H4 (cell line): ENCODE measurements around the gene MTMR3. TPM values are rescaled to one million over a fixed set of nuclear protein-coding genes. Genes with fewer than 3 reads are reported as not detected.

Experiments used
- DNase-seq: peaks from one replicate; pipeline ENCODE4 v3.0.0-alpha.2; 2015; ENCODE audit warnings: low spot score
- total RNA-seq: library from RNA; depleted of rRNA; stranded (reverse); fragments of >200 nt; shearing (Covaris generic); gene quantifications from 2 replicates; pipeline ENCODE4 v1.2.3, GENCODE V29; 2014

The MTMR3 gene
- total RNA-seq, 1 experiment from 2014 or later = 5.7 TPM

DNA sequence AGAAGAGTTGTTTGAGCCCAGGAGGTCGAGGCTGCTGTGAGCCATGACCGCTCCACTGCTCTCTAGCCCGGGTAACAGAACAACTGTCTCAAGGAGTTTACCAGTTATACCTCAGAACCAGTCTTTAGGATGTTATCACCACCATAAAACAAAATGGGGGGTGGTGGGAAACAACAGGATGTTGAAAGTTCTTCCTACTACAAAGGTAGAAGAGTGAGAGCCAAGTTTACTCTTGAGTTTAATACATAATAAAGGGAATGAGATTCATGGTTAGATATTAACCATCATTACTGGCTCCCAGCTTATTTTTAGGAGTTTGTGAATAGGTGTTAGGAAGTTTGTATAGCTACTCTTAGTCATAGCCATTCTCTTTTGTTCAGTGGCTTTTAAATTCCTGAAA is 118.5 kb downstream of the MTMR3 start:
- DNase-seq = no peak

DNA sequence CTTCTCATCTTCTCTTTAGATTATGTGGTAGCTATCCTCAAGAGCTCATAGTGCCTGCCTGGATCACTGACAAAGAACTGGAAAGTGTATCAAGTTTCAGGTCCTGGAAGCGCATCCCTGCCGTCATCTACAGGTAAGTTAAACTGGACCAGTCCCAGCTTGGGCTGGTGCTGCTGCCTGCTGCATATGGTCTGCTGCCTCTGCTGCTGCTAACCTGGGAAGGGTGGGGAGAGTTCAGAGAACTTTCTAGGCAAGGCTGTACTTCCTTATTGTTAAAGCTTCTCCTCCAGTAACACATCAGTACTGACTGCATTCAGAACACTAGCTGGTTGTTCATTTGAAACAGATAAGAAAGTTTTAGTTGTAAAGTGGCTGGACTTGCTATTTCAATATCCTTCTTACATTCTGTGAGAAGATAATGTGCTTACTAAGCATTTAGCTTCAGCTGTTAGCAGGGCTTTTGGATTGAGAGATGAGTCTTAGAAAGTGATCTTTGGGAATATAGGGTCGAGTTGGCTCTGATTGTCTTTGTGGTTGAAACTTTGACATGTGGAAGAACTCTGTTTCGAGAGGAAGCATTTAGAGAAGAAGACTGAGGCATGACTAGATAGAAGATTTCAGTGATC is 120.0 kb downstream of the MTMR3 start:
- no peak for DNase-seq

DNA sequence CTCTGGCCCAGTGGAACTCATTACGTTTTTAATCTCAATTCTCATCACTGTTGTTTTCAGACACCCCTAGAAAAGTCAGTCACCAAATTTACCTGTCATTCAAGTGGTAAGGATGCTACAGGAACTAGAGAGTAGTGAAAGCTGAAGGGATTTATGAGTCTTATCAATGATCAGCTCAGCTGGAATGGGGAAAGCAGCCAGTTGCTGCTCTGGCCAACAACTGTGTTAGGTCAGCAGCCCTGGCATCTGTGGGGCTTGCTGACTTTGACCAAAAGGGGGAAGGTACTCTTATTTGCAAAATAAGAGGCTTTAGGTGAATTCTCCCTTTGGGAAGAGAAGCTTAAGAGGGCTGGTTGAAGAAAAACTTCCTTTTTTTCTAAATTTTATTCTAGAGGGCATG is 121.1 kb downstream of the MTMR3 start:
- DNase-seq = no peak

DNA sequence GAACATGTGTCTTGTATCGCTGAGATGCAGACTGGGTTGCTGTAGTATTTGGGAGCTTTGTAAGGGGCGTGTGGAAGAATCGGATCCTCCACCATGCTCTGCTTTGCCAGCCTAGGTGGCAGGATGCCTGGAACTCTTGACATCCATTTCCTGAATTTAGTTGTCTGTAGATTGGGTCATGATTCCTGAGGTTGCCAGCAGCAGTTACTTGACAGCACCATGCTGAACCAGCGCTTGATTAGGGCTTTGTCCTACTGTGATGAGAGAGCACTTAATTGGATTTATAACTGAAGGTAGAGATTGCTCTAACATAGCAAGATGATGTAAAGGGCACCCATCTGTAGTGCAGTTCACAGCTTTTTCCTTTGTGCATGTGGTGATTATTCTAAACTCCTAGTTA is 121.7 kb downstream of the MTMR3 start:
- no peak for DNase-seq

DNA sequence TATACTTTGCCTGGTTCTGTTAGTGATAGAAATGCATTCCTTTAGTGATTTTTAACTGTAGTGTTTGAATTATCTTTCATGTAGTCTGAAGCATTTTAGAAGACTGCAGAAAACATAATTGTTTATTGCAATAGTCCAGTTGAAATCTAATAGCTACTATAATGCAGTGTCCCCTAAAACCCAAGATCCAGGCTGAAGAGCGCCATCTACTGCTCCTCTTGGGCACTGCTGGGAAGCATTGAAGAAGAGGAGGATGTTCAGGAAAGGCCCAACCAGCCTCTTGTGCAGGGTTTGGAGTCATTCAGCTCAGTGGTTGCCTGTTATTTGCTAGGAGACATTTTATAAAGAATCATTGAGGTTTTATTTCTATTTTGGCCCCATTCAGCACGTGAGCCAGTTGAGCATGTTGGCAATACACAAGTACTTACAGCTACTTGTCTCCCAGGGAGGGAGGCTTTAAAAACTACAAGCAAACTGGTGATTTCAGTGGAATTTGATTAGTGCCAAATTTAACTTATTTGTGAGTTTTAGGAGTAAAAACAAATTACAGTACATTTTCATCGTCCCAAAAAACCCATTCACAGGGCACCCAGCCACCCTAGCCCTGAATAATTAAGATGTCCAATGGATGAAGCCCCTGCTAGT is 122.4 kb downstream of the MTMR3 start:
- DNase-seq = peak; percentile 42

DNA sequence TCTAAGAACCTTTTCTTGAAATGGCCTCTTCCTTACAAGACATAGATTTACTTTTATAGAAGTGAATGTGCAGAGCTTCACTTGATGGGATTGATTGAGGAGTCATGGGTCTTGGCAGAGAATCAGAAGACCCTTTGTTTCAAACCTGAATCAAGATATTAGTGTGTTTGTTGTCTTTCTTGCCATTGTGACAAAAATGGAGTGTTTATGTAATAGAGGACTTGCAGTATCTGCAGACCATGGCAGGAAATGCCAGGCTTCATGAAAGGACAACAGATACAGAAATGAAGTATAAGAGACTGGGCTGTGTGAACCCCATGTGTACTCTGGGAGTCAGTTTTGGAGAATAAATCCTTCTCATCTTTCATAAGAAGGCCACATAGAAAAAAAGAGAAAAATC is 124.4 kb downstream of the MTMR3 start:
- DNase-seq = no peak

DNA sequence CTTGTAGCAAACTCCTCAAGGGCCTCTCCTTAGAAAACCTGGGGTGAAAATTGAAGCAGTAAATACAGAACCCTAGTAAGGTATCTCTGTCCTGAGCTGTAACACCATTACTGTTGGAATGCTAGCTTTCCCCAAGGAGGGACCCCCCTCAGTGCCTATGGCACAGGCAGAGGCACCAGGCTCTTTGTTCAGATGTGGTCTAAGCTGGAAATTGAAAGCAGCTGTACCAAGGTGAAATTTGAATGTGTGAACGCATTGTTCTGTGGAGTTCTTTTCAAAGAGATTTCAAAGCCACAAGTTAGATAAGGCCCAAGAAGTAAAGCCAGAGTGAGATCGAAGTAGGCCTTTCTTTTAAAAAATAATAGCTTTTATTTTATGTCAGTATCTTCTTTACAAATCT is 125.4 kb downstream of the MTMR3 start:
- DNase-seq = no peak

DNA sequence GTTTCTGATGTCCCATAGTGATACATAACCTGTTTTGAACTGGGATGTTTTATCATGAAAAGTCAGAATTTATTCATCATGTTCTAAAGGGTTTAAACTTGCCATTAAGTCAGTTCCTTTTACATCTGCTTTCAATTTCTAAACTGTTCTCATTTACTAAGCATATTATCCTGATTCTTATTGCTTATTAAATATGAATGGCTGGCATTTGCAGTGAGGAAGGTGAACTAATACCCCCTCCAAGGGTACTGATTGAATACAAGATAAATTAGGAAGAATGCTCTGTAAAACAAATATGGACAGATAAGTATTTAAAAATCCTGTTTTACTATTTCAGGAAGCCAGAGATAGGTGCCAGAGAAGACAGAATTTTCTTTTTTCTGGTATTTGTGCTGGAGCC is 126.5 kb downstream of the MTMR3 start:
- no peak for DNase-seq

DNA sequence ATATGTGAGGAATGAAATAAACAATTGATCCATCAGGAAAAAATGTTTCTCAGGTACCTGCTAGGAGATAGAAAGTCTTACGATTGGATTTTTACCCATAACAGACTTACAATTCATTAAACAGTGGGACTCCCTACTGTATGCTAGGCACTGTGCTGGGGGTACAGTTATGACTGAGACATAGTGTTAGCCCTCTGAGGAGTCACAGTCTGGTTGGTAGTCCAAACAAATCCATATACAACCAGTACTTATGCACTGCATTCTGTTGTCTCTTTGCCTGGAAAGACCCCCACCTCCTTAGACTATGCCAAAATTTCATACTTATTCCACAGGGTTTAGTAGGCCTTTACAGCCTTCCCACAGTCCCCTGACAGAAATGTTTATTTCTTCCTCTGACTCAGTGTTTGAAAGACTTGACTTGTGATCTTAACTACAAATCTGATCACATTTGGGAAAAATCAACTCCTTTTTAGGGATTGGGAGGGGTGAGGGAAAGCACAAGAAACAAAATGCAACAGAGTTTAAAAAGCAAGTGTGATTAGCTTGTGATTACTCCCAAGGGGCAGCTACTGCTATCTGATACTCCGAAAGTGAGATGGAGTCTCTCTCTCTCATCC is 127.9 kb downstream of the MTMR3 start:
- no peak for DNase-seq

DNA sequence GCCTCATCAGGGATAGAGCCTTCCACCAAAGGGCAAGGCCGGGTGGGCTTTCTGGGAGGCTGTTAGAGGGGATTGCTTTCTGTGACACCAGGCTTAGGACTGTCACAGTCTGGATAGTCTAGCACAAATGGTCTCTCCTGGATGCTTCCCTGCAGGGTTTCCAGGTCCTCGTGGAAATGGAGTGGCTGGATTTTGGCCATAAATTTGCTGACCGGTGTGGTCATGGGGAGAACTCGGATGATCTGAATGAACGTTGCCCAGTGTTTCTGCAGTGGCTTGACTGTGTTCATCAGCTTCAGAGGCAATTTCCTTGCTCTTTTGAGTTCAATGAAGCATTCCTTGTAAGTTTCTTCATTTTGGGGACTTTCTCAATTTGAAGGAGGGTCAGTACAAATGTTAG is 130.2 kb downstream of the MTMR3 start:
- DNase-seq = no peak

DNA sequence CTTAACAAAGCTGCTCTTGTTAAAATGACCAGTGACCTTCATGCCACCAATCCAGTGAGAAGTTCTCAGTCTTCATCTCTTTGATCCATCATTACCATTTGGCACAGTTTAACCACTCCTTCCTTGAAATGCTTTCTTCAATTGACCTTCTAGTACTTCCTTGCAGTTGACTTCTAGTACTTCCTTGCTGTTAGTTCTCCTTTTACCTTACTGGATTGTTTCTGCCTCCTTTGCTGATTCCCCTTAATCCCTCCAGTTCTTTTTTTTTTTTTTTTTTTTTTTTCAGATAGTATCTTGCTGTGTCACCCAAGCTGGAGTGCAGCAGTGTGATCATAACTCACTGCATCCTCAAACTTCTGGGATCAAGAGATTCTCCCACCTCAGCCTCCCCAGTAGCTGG is 131.3 kb downstream of the MTMR3 start:
- DNase-seq = no peak

DNA sequence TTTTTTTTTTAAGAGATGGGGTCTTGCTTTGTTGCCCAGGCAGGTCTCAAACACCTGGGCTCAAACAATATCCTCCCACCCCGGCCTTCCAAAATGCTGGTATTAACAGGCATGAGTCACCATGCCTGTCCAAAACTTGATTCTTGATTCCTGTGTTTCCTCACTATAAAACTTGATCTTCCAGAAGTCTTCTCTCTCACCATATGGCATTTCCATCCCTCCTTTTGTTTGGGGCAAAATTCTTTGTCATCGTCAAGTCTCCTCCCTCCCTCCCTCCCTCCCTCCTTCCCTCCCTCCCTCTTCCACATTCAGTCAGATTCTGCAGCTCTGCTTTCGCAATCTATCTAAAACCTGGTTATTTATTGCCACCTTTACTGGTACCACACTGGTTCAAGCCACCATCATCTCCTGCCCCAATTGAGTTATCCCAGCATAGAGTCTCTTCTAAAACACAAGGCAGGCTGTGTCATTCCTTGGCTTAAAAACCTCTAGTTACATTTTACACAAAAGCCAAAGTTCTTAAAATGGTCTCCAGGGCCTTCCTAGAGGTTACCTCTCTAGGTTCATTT is 132.3 kb downstream of the MTMR3 start:
- no peak for DNase-seq

DNA sequence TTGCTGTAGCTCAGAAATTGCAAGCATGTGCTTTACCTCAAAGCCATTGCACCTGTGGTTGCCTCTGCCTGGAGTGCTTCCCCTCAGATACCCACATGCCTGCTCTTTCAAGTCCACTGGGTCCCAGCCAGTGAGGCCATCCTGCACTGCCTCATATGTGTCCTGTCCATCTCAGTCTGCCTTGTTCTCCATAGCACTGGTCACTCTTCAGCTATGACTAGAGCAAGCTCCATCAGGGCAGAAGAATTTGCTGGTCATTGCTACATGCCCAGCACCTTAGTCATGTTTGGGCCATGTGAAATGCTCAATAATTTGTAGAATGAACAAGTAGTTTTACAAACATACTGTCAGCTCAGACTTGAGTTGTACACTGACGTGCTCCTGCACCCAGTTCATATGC is 132.9 kb downstream of the MTMR3 start:
- no peak for DNase-seq

DNA sequence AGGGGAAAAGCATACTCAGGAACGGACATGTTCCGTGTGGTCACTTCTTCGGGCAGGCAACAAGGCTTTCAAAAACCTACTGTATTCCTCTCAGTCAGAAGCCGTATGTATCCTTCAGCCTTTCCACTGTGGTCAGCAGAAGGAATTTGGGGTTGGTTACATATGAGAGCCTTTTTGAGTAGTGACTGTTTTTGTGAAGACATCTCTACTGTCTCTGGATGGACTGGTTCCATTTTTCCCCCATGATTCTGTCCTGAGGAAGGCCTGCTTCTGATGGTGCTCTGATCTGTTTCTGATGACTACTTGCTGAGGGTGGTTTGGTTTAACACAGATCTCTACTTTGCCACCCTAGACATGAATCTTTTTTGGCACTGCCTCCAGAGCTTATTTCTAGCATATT is 133.6 kb downstream of the MTMR3 start:
- DNase-seq = no peak

DNA sequence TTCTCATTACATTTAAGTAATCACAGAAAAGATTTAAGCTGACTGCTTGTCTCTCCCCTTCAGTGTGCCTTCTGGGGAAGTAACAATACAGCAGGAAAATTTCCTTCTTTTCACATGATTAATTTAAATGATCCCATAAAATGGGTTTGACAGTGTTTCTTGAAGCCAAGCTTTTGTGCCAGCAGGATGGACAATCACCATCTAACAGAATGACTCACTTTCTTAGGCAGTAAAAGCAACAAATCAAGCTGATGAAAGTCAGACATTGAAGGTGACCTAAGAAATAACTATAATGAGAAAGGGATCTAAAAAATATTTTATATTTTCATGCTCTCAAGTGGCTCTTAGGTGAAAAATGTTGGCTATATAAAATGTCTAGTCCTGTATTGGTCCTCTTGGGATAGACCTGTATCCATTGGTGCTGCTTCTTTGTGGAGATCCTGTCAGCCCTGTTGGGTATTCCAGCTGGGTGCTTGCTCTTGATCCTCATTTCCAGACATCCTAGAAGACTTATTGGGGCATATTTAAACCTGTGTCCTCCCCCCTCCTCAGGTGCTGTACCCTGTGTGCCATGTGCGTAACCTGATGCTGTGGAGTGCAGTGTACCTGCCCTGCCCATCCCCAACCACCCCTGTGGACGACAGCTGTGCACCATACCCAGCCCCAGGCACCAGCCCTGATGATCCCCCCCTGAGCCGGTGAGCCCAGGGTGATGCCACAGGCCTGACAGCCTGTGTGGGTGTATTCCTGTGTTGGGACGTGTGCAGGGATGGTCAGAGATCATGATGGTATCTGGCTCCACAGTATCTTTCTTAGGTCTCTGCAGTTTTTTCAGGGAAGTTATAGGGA is 134.6 kb downstream of the MTMR3 start:
- no peak for DNase-seq

DNA sequence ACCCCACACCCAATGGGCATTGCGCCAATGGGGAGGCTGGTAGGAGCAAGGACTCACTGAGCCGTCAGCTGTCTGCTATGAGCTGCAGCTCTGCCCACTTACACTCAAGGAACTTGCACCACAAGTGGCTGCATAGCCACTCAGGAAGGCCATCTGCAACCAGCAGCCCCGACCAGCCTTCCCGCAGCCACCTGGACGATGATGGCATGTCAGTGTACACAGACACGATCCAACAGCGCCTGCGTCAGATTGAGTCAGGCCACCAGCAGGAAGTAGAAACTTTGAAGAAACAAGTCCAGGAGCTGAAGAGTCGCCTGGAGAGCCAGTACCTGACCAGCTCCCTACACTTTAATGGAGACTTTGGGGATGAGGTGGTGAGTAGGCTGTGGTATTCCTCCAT is 137.5 kb downstream of the MTMR3 start:
- no peak for DNase-seq

DNA sequence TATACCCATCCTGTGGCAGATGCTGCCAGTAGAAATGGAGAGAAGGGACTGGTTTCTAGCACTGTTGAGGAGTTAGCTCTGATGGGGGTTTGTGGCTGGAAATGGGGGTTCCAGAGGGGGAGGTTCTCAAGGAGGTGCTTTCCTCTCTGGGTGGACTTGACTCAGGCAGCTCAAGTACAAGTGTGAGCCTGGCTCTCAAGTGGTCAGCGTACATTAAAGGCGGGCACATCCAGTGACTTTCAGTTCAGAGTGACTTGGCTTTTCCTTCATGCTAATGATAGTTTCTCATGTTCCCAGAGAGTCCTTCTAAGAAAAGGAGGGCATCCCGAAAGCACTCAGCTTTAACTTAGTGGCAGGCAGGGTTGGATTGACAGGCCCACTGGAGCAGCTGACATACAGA is 138.4 kb downstream of the MTMR3 start:
- DNase-seq = no peak

DNA sequence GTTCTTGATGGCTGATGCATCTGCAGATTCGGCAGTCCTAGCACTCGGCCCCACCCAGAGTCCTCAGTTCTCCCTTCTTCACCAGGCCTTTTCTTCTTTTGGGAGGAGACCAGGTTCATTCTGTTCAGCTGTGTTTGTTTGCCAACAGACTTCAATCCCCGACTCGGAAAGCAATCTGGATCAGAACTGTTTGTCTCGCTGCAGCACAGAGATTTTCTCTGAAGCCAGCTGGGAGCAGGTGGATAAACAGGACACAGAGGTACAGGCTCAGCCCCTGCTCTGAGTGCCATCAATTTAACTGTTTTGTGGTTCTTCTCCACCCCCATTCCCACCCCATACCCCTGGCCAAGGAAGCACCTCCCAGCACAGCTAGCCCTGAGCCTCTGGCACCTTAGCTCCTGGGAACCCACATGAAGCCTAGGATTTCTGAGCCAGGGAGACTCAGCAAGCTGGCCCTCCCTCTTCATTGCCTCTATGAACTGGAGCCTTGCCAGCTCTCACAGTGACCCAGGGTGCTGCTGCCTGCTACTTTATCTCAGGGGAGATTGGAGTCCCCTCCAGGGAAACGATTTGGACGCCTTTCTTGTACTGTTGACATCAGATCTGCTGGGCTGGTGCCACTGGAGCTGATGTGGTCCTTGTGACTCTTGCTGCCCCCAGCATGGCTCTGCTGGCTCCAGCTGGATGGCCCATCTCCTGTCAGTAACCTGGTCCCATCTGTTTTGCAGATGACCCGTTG is 139.1 kb downstream of the MTMR3 start:
- no peak for DNase-seq

DNA sequence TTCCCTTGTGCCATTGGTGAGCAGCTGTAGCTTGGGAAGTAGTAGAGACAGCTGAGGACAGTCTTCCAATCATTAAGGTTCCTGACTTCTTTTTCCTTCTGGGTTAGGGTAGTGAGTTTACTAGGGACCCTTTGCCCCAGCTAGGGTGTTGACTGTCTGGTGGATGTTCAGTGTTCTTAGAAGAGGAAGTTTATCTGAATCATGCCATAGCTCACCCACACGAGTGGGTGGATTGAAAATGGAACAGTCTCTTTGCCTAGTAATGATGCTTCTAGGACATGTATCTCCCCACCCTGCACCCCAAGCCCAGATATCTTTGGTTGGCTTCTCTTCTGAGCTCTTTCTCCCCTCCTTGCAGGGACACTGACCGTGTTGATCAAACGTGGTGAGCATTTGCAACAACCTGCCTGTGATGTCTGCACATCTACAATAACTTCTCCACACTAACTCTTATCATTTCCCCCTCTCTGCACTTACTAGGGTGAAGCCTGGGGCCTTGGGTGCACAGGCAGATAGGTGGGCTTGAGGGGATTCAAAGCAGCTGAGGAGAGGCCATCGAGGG is 140.2 kb downstream of the MTMR3 start:
- DNase-seq = no peak

DNA sequence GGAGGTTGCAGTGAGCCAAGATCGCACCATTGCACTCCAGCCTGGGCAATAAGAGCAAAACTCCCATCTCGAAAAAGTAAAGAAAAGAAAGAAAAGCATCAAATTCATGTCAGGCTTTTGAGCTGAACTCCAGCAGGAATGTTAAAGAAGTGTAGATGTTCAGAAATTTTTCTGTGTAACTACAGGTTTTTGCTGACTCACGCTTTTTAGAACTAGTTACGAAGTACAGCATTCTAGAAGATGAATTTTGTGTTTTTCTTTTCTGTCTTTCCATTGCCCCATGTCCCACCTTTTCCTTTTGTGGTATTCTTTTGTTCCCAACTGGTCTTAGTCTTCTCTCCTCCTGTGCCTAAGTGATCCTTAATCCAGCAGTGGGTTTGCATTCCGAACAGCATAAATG is 141.3 kb downstream of the MTMR3 start:
- no peak for DNase-seq

DNA sequence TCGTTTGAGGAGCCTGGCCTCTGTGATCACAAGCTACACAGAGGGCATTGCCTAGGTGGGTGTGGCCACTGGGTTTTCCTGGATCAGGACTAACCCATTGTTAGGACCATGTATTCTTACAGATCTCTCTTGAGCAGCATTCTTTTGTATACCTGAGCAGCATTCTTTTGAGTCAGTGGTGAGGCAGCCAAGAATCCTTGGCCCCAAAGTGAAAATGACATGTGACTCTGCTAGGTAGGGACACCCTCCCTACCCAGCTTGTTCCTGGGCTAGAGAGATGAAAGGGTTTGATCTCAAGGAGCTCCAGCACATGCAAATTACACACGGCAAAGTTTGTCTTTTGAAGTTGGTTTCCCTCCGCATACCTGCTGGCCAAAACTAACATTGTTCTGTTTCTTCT is 142.2 kb downstream of the MTMR3 start:
- DNase-seq = no peak
